CD4-positive, alpha-beta T cell (primary cell): ENCODE data around the gene GALNTL6. TPM values are rescaled to one million over a fixed set of nuclear protein-coding genes. Genes with fewer than 3 reads are reported as not detected.

ENCODE experiments used
- ATAC-seq: fragments of 200-7000 bp; cut with Tn5 transposase; one replicate; pipeline ENCODE4 v1.10.0; 2022; ENCODE audit warnings: mild to moderate bottlenecking; ENCODE audit not compliant: poor library complexity
- CTCF ChIA-PET: fragments of 350-600 bp; sonication (Branson Sonifier 250); formaldehyde crosslinking; loops from one replicate; lab custom pipeline; 2021; ENCODE audit warnings: antibody characterized with exemption, inconsistent platforms; lab: Charles Lee
- POLR2A ChIA-PET: fragments of 350-600 bp; sonication (Branson Sonifier 250); formaldehyde crosslinking; loops from one replicate; lab custom pipeline; 2021; ENCODE audit warnings: antibody characterized with exemption, inconsistent platforms; lab: Charles Lee
- DNase-seq, 14 experiments: peaks; one replicate each; pipeline ENCODE4 v3.0.0-alpha.2; 2013 to 2020; ENCODE audit warnings: mixed read lengths in 2 of 14
- H3K27ac ChIP-seq, 2 donors: one replicate each; pipeline versions ENCODE4 v1.5.1 to v1.7.0; 2013; ENCODE audit warnings: low read length in 2 of 2, low read depth in 1 of 2, mild to moderate bottlenecking in 1 of 2
- H3K27me3 ChIP-seq, 2 experiments: 1 replicate in 1 of 2; 2 replicates in 1 of 2; pipeline versions ENCODE4 v1.6.1 to v1.7.0; 2013; ENCODE audit warnings: low read length in 2 of 2, control low read depth in 1 of 2, mild to moderate bottlenecking in 1 of 2, moderate library complexity in 1 of 2; ENCODE audit not compliant: insufficient read depth in 2 of 2, control insufficient read depth in 1 of 2
- H3K36me3 ChIP-seq: one replicate; pipeline ENCODE4 v1.6.1; 2013; ENCODE audit warnings: low read length, control low read depth; ENCODE audit not compliant: insufficient read depth
- H3K4me1 ChIP-seq: one replicate; pipeline ENCODE4 v1.6.1; 2013; ENCODE audit warnings: low read length, control low read depth; ENCODE audit not compliant: insufficient read depth
- H3K4me3 ChIP-seq: one replicate; pipeline ENCODE4 v1.5.1; 2013; ENCODE audit warnings: mild to moderate bottlenecking, low read length, moderate library complexity
- H3K9me3 ChIP-seq, 2 experiments: 1 replicate in 1 of 2; 2 replicates in 1 of 2; pipeline versions ENCODE4 v1.6.1 to v1.7.0; 2013; ENCODE audit warnings: low read length in 2 of 2, mild to moderate bottlenecking in 2 of 2, control low read depth in 1 of 2, moderate library complexity in 1 of 2; ENCODE audit not compliant: control insufficient read depth in 1 of 2, insufficient read depth in 1 of 2
- H3K27ac Mint-ChIP-seq: one replicate; pipeline ENCODE4 v1.8.0; 2020; ENCODE audit warnings: mixed read lengths
- H3K27me3 Mint-ChIP-seq: one replicate; pipeline ENCODE4 v1.8.0; 2021; ENCODE audit warnings: mixed read lengths
- H3K36me3 Mint-ChIP-seq: one replicate; pipeline ENCODE4 v1.8.0; 2021; ENCODE audit warnings: low read depth, mixed read lengths
- H3K4me1 Mint-ChIP-seq: one replicate; pipeline ENCODE4 v1.8.0; 2021; ENCODE audit warnings: low read depth, mixed read lengths
- H3K4me3 Mint-ChIP-seq: one replicate; pipeline ENCODE4 v1.8.0; 2020; ENCODE audit warnings: mild to moderate bottlenecking, mixed read lengths
- H3K9me3 Mint-ChIP-seq: one replicate; pipeline ENCODE4 v1.8.0; 2020; ENCODE audit warnings: mixed read lengths
- intact Hi-C, 2 experiments: fragments of 100-400 bp; cut with DNase I in 1 of 2; cut with micrococcal nuclease in 1 of 2; formaldehyde crosslinking; loops; one replicate each; pipeline versions ENCODE4 v1.15.1 to v1.9.0; 2023 to 2025; cut with DNase I, micrococcal nuclease
- total RNA-seq, 174 experiments: library from RNA in 2 of 174; stranded (reverse) in 2 of 174; gene quantifications; one replicate each; pipeline ENCODE4 v1.2.3 and lab custom pipeline; 2021 to 2026
- TF ChIP-seq, protein P1 (sequence below): fragments of 200-600 bp; IDR thresholded peaks from one replicate; pipeline ENCODE4 v1.8.0; 2022; ENCODE audit warnings: antibody characterized with exemption, mild to moderate bottlenecking

Gene GALNTL6
- total RNA-seq, 2 experiments from 2014 or later = not detected

DNA sequence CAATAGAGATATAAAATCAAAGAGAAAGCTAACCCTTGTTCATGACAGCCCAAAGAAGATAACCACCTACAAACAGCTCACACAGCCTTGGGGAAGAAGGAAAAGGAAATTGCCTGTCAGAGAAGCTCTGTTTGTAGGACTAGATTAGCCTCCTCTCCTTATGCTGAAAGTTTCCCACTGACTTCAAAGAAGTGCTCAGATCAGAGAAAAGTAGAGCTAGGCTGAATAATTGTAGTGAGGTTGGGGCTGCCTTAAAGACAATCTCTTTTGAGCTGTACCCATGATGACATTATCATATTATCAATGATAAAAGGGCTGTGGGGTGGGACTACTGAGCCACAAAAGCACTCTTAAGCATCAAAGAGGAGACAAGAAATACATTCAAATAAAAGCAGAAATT lies 1132.4 kb downstream of the GALNTL6 start:
- Histone ChIP-seq H3K27me3 (no peaks in the 10 kb centered on the region), H3K4me1 (no peaks in the 10 kb centered on the region), H3K9me3 (no peaks in the 10 kb centered on the region), H3K27ac (no peak overlapping the region), H3K36me3 (no peaks in the 10 kb centered on the region), H3K4me3 (no peak overlapping the region)
- POLR2A ChIA-PET = no interaction called here
- Mint-ChIP-seq H3K36me3 (no peaks in the 10 kb centered on the region), H3K9me3 (no peaks in the 10 kb centered on the region), H3K27ac (no peak overlapping the region), H3K4me1 (no peaks in the 10 kb centered on the region), H3K4me3 (no peak overlapping the region), H3K27me3 (peaks cover 14% of the 10 kb centered on the region)
- intact Hi-C loops = no loop called here
- CTCF ChIA-PET = no interaction called here
- DNase-seq (no peak), ATAC-seq (no peak)
- TF ChIP-seq, protein P1, sequence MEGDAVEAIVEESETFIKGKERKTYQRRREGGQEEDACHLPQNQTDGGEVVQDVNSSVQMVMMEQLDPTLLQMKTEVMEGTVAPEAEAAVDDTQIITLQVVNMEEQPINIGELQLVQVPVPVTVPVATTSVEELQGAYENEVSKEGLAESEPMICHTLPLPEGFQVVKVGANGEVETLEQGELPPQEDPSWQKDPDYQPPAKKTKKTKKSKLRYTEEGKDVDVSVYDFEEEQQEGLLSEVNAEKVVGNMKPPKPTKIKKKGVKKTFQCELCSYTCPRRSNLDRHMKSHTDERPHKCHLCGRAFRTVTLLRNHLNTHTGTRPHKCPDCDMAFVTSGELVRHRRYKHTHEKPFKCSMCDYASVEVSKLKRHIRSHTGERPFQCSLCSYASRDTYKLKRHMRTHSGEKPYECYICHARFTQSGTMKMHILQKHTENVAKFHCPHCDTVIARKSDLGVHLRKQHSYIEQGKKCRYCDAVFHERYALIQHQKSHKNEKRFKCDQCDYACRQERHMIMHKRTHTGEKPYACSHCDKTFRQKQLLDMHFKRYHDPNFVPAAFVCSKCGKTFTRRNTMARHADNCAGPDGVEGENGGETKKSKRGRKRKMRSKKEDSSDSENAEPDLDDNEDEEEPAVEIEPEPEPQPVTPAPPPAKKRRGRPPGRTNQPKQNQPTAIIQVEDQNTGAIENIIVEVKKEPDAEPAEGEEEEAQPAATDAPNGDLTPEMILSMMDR = no peak

DNA sequence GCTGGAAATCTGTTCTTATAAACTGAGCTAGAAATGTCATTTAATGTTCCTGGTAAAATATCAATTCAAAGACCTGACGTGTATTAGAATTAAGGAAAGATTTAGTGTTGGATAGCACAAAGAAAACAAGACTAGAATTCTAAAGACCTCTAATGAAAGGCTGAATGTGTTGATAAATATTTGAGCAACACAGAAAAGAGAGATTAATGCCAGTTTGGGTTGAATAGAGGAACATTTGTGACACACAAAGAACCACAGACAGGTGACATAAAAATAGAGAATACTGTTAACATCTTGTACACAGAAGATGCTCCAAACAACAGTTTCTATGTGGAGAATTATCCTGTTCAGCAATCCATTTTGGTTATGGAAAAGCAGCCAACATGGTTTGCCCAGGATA lies 1133.3 kb downstream of the GALNTL6 start:
- DNase-seq (no peak), ATAC-seq (no peak)
- ChIA-PET POLR2A (no interaction called here), CTCF (no interaction called here)
- Histone ChIP-seq H3K36me3 (no peaks in the 10 kb centered on the region), H3K27ac (no peak overlapping the region), H3K4me3 (no peak overlapping the region), H3K9me3 (no peaks in the 10 kb centered on the region), H3K27me3 (no peaks in the 10 kb centered on the region), H3K4me1 (no peaks in the 10 kb centered on the region)
- Mint-ChIP-seq H3K27ac (no peak overlapping the region), H3K4me3 (no peak overlapping the region), H3K36me3 (no peaks in the 10 kb centered on the region), H3K4me1 (no peaks in the 10 kb centered on the region), H3K27me3 (peaks cover 7% of the 10 kb centered on the region), H3K9me3 (no peaks in the 10 kb centered on the region)
- intact Hi-C loops = no loop called here
- TF ChIP-seq, protein P1 = no peak

DNA sequence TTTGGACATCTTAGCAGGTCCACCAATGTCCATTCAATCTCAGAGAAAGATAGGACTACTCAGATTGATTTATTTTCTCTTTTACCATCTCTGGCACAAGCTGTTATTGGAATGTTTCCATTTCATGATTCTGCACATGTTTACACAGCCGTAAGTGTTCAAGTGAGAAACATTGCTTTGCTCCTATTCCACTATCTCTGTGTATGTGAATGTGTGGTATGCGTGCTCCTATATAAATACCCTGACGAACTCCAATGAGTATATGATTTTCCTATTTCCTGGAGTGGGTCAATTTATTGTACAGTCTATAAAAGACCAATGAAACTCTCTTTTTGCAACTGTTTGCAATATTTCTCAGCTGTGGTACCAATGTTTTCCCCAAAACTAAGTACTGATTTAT lies 1134.4 kb downstream of the GALNTL6 start:
- H3K9me3 Mint-ChIP-seq = no peaks in the 10 kb centered on the region
- TF ChIP-seq, protein P1 = no peak
- no peaks in the 10 kb centered on the region for H3K9me3 ChIP-seq
- H3K36me3 Mint-ChIP-seq = no peaks in the 10 kb centered on the region
- intact Hi-C loops = no loop called here
- H3K27ac Mint-ChIP-seq = no peak overlapping the region
- H3K27me3 Mint-ChIP-seq = peaks cover 4% of the 10 kb centered on the region
- no peak overlapping the region for H3K27ac ChIP-seq
- no peaks in the 10 kb centered on the region for H3K4me1 ChIP-seq
- no peak overlapping the region for H3K4me3 ChIP-seq
- H3K4me1 Mint-ChIP-seq = no peaks in the 10 kb centered on the region
- ChIA-PET CTCF (no interaction called here), POLR2A (no interaction called here)
- no peaks in the 10 kb centered on the region for H3K27me3 ChIP-seq
- no peaks in the 10 kb centered on the region for H3K36me3 ChIP-seq
- DNase-seq (no peak), ATAC-seq (no peak)
- no peak overlapping the region for H3K4me3 Mint-ChIP-seq
